Lower leg skin (tissue), 4 donors: ENCODE results near the gene CDO1. TPM values are rescaled to one million over a fixed set of nuclear protein-coding genes. Genes with fewer than 3 reads are reported as not detected.

Experiments
- DNase-seq, 2 donors: peaks; one replicate each; pipeline ENCODE4 v3.0.0-alpha.2; 2019; ENCODE audit warnings: low spot score in 2 of 2
- H3K4me3 ChIP-seq: fragments of 200-600 bp; sonication (generic); 2 replicates; pipeline ENCODE4 v1.5.1; 2017; ENCODE audit warnings: mild to moderate bottlenecking, low read depth; ENCODE audit not compliant: poor library complexity, severe bottlenecking
- CTCF ChIP-seq, 3 donors: fragments of 450-650 bp; IDR thresholded peaks; one replicate each; pipeline ENCODE4 v1.5.1; 2016; ENCODE audit warnings: antibody characterized with exemption in 3 of 3, mild to moderate bottlenecking in 3 of 3, moderate library complexity in 2 of 3
- POLR2A ChIP-seq, 2 donors: fragments of 450-650 bp; IDR thresholded peaks; one replicate each; pipeline ENCODE4 v1.6.1; 2016 to 2017; ENCODE audit warnings: antibody characterized with exemption in 2 of 2, mild to moderate bottlenecking in 1 of 2, moderate library complexity in 1 of 2
- WGBS, 2 donors: methylation state at CpG; one replicate each; pipeline ENCODE4 v1.1.5; 2018; 5-methylcytosine and 5-hydroxymethylcytosine counted together
- intact Hi-C: fragments of 100-400 bp; cut with DNase I; formaldehyde crosslinking; loops from one replicate; pipeline ENCODE4 v1.15.0; 2023; ENCODE audit warnings: low total_unique reads
- total RNA-seq, 4 donors: library from RNA; depleted of rRNA; stranded (reverse); fragments of >200 nt; gene quantifications; one replicate each; pipeline ENCODE4 v1.1.0, GENCODE V29; 2016

Gene CDO1
- total RNA-seq, 4 donors from 2014 or later, result 3.5 to 17.9 (median 8.9) TPM

GRCh38 chr5:115766608-115767007, 49.9 kb downstream of the CDO1 start:
- no peak for DNase-seq
- intact Hi-C loops, result no loop called here
- H3K4me3 ChIP-seq, result no peak overlapping the region
- TF ChIP-seq CTCF (IDR thresholded peaks at IDR 0.05) (no peak), POLR2A (IDR thresholded peaks at IDR 0.05) (no peak)
- 61 to 68% methylated on average over 1 of the region's 1 CpG for WGBS, 2 donors

- intact Hi-C loops, result no loop called here
These were observed 58.1 kb downstream of the CDO1 start for GRCh38 chr5:115758356-115758755.

DNA sequence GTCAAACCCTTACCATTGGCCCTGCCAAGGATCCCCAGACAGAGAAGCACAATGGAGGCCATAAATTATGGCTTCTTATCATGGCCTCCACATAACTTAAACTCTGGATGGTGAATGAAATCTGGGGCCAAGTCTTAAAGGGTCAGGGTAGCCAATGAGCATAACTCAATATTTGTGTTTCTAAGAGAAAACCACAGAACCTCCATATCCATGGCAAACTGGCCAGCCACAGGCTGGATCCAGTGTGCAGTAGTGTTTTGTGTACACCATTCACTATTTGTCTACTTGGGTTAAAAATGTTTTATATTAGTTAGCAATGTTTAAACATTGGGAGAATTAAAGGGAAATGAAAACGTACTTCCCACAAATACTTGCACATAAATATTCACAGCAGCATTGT, 60.8 kb downstream of the CDO1 start:
- no peak overlapping the region for H3K4me3 ChIP-seq
- DNase-seq, result no peak
- no peak for TF ChIP-seq CTCF (IDR thresholded peaks at IDR 0.05)
- no peak for TF ChIP-seq POLR2A (IDR thresholded peaks at IDR 0.05)
- intact Hi-C loops, result no loop called here
- WGBS, 2 donors, result 76 to 78% methylated on average over 1 of the region's 1 CpG

More at GRCh38 chr5:115758356-115758755, 58.1 kb downstream of the CDO1 start:
- no peak for DNase-seq
- H3K4me3 ChIP-seq, result no peak overlapping the region
- 73 to 83% methylated on average over 5 of the region's 5 CpGs for WGBS, 2 donors
- no peak for TF ChIP-seq CTCF (IDR thresholded peaks at IDR 0.05)
- TF ChIP-seq POLR2A (IDR thresholded peaks at IDR 0.05), result no peak

Other genes starting within 250 kb of the CDO1 start
- gene TICAM2, start 214.2 kb downstream of the CDO1 start, total RNA-seq, result under 1 TPM in 2 of 4 donors, not detected in 2; 0.39 to 0.72 TPM
- gene TMED7, start 190.6 kb downstream of the CDO1 start, total RNA-seq, result 100 to 1,000 TPM in 1 of 4 donors, 10 to 100 TPM in 3; 33.5 to 112 (median 60.6) TPM
- 10 to 100 TPM; 29.7 to 52.7 (median 34.8) TPM for gene ATG12, start 24.9 kb upstream of the CDO1 start, total RNA-seq
- gene AP3S1, start 25.3 kb upstream of the CDO1 start, total RNA-seq, result 100 to 1,000 TPM in 1 of 4 donors, 10 to 100 TPM in 3; 53.3 to 198 (median 72.8) TPM
- gene LVRN, start 145.8 kb upstream of the CDO1 start, total RNA-seq, result 1 to 10 TPM in 3 of 4 donors, under 1 TPM in 1; 0.55 to 3.0 (median 1.7) TPM
- gene ARL14EPL, start 215.8 kb upstream of the CDO1 start, total RNA-seq, result not detected